HG03457 (cell line): ENCODE results near the gene ANKEF1.
"Not testable (repeated sequence)": the region's sequence is repeated elsewhere in the genome, so short reads cannot be mapped to it uniquely, and the experiment has no call there.

Experiments
- ATAC-seq: cut with Tn5 transposase; IDR thresholded peaks from one replicate; pipeline ENCODE4 v1.9.1; 2021; ENCODE audit warnings: moderate number of reproducible peaks; ENCODE audit not compliant: unreplicated experiment

Gene ANKEF1

DNA sequence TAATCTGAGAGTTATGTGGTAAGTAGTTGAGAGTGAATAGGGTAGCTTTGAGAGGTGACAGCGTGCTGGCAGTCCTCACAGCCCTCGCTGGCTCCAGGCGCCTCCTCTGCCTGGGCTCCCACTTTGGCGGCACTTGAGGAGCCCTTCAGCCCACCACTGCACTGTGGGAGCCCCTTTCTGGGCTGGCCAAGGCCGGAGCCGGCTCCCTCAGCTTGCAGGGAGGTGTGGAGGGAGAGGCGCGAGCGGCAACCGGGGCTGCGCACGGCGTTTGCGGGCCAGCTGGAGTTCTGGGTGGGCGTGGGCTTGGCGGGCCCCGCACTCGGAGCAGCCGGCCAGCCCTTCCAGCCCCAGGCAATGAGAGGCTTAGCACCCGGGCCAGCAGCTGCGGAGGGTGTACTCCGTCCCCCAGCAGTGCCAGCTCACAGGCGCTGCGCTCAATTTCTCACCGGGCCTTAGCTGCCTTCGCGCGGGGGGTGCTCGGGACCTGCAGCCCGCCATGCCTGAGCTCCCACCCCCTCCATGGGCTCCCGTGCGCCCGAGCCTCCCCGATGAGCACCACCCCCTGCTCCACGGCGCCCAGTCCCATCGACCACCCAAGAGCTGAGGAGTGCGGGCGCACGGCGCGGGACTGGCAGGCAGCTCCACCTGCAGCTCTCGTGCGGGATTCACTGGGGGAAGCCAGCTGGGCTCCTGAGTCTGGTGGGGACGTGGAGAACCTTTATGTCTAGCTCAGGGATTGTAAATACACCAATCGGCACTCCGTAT lies 3.2 kb upstream of the ANKEF1 start:
- ATAC-seq, result not testable (repeated sequence)

DNA sequence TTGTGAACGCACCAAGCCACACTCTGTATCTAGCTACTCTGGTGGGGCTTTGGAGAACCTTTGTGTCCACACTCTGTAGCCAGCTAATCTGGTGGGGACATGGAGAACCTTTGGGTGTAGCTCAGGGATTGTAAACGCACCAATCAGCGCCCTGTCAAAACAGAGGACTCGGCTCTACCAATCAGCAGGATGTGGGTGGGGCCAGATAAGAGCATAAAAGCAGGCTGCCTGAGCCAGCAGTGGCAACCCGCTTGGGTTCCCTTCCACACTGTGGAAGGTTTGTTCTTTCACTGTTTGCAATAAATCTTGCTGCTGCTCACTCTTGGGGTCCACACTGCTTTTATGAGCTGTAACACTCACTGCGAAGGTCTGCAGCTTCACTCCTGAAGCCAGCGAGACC lies 2.5 kb upstream of the ANKEF1 start:
- ATAC-seq, result not testable (repeated sequence)

DNA sequence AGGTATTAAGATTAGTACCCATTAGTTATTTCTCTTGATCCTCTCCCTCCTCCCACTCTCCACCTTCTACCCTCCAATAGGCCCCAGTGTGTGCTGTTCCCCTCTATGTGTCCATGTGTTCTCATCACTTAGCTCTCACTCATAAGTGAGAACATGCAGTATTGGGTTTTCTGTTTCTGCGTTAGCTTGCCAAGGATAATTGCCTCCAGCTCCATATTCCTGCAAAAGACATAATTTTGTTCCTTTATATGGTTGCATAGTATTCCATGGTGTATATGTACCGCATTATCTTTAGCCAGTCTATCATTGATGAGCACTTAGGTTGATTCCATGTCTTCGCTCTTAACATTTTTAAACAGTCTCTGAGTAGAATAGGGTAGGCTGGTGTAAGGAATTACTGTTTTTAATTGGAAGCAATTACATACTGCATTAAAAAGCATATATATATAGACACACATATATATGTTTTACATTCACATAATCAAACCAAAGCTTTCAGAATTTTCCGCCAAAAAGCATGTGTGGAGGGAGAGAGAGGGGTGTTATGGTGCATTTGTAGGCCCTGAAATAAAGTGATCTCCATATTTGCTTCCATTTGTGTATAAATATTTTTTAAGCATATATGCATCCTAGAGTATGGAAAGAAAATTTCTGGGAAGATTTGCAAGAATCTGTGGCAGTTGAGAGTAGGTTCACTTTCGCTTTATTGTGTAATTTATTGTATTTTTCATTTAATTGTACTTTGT lies 709 bp upstream of the ANKEF1 start:
- no peak for ATAC-seq

DNA sequence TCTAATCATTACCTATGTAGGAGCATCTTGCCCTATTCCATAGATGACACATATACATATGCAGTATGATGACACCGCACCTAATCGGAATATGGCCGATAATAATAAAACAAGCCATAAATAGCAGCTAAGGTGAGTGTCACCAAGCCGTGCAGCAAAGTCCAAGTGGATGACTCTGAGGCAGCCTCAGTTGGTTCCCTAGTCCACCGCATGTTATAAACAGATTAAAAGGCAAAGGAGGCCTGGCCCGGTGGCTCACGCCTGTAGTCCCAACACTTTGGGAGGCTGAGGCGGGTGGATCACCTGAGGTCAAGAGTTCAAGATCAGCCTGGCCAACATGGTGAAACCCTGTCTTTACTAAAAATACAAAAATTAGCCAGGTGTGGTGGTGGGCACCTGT lies 1.5 kb downstream of the ANKEF1 start:
- not testable (repeated sequence) for ATAC-seq

DNA sequence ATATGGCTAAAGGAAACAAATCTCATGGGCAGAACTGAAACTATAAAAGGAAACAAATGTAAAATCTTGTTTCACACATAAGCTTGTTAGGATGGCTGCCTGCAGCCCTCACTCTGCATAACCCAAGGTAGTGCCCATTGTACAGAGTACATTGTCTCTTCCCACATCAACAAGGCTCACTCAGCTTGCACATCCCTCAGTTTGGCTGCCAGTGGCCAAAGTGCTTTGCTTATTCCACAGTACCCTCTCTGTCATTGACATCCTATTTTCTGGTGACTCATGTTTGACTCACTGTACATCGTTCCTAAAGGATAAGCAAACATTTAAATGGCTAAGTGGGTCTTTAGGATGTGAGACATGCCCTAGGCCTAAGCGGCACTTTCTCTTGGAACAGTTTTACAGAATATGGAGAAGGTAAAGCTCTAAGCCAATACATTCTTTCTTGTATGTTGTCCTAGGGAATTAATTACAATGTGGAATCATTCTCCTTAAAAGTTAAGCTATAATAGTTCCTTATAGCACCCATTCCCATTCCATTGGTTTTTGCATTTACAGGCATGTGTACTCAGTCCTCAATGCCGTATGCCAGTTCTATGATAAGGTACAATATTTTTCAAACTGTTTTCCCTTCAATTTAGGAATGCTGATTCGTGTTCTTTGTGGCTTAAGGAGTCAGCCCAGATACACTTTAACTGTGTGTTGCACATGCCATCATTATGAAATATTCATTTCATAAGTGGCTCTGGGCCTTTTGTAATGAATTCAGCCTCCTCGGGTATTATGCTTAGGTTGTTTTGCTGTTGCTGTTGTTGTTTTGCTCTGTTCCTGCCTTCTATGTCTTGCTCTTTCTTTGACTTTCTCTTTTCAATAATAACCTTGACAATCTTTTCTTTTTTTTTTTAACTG lies 5.5 kb downstream of the ANKEF1 start:
- ATAC-seq, result no peak

DNA sequence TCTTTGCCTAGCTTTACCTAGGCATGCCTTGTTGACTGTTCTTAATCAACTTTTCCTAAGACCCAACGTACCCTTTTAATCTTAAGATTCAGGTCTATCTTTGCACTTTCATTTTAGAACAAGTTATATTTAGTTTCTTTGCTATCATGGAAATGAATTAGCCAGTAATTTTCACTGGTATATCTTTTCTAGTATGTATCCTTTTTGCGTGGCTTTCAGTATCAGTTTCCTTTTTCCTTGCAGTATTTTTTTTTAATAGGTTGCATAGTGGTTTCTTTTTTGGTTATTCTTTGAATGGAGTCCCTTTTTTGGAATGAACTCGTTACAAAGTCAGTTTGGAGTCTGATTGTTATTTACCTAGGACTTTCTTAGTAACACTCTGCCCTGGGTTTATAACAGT lies 7.3 kb downstream of the ANKEF1 start:
- ATAC-seq, result no peak

DNA sequence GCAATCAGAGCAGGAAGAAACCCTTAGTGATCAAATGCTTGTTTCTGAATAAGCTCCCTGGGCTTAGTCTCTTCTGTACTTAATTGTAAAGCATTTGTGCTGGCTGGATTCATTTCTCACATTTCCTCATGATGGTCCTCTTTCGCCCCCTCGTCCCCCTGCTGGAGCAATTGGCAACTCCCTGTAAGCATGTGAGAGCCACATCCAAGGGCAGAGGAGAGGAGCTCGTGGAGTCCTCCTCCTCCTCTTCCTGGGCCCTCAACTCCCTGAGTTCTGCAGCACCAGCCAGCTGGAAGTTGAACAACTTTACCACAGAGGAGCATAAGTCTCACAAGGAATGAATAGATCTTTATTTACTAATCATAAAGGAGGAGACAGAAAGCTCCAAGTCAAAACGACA lies 12.6 kb downstream of the ANKEF1 start:
- ATAC-seq, result no peak

DNA sequence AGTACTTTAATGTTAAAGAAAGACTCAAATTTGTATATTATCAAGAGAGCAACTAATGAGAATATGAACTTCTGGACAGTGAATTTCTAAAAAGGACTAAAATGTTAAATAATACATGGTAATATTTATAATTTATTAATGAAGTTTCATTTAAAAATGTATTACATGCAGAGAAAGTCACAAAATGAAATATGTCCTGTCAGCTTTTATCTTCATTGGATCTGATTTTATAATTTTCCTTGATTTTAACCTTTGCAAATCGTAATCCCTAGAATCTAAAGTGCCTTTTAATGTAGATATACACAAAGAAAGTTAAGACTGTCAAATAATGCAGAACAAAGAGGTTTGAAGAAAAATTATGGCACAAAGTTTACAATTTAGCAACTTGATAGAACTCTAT lies 16.4 kb downstream of the ANKEF1 start:
- ATAC-seq, result no peak

DNA sequence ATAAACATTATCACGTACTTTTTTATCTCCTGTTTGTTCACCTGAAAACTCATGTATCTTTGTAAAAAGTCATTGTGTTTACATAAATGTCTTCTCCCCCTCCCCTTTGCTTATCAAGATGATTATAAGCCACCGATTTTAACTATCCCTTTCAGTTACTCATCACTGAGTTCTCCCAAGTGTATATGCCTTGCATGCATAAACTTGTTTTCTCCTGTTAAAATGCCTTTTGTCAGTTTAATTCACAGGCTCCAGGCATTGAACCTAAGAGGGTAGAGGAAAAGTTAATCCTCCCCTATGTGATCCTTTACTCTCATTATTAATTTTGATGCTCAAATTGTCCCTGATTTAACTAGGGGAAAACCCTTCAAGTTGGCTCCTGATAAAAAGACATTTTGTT lies 24.2 kb downstream of the ANKEF1 start:
- ATAC-seq, result no peak

DNA sequence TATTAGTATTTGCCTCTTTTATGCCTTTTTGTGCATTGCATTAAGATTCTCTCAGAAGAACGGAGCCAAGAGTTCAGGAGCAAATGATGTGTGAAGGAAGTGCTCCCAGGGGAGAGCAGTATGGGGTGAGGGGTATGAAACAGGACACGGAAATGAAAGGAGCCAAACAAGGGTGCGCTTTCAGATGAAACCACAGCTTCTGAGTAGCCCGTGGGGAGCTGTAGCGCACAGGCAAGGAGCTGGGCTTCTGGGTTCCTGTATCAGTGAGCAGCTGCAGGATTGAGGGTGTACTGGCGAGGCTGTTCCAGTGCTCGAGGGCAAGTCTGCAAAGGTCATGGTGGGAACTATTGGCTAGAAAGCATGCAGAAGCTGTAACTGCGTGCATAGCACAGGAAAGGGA lies 25.4 kb downstream of the ANKEF1 start:
- peak; percentile 88 for ATAC-seq

DNA sequence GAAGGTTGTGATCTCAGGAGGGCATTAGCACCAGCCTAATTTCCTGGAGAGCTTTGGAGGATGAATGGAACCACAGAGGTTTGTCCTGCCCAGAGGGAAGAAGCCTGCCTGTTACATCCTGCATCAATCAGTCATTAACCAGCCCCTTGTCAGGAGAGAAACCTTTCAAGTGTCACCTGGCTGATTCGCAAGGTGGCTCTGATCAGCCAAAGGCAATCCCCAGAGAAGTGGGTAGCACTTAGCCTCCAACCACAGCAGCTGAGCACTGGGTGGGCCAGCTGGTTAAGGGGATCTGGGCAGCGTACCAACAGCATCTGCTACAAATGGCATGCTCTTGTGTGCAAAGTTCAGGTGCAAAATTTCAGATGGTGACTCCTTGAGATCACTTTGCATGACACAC lies 26.9 kb downstream of the ANKEF1 start:
- no peak for ATAC-seq

DNA sequence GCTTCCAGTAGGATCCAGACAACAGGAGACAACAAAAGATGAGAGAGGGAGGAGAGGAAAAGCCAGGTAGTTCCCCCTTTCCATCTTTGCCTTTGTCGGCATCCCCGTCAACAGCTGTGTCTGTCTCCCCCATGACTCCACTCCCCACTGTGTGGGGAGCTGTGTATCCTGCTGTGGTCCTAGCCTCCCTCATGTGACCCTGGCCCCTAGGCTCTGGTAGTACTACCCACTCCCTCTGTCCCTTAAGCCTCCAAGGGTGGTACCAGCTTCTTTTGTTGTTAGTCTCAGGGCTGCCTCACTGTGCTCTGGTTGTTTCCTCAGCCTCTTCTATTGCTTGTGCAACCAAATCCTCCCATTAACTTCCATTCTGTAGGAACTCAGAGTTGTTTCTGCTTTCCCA lies 28.7 kb downstream of the ANKEF1 start:
- no peak for ATAC-seq

DNA sequence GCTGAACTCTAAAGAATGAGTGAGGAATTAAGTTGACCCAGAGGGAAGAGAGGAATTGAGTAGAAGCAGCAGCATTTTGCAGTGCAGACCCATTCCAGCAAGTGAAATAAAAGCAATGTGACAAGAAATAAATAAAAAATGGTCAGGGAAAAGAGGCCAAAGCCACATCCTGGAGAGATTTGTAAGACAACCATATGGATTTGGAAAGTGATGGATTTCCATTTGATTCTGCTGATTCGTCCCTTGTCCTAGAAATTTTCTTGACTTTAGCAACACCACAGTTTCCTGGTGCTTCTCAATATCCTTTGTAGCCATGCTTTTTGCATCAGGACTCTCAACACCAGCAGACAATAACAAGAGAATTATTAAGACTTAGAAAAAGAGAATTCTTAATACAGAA lies 29.8 kb downstream of the ANKEF1 start:
- ATAC-seq, result no peak

DNA sequence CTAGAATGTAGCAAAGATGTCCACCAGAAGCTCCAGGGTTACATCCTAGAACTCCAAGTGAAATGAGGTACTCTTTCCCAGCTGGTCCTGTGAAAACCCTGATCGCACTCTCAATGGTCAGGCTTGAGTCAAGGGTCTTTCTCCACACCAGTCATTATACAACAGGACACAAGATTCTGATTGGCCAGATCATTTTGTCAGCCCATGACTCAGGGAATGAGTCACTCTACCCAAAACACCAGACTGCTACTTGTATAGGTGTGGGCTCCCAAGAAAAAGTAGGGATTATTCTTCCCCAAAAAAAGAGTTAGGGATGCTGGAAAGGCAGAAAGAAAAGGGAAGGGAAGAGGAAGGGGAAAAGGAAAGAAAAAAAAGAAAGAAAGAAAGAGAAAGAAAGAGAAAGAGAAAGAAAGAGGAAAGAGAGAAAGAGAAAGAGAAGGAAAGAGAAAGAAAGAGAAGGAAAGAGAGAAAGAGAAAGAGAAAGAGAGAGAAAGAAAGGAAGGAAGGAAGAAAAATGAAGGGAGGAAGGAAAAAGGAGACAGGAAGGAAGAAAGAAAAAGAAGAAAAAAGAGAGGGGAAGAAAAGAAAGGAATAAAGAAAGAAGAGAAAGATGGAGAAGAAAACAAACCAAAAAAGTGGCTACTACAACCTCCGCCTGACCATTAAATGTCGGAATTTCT lies 30.5 kb downstream of the ANKEF1 start:
- no peak for ATAC-seq

DNA sequence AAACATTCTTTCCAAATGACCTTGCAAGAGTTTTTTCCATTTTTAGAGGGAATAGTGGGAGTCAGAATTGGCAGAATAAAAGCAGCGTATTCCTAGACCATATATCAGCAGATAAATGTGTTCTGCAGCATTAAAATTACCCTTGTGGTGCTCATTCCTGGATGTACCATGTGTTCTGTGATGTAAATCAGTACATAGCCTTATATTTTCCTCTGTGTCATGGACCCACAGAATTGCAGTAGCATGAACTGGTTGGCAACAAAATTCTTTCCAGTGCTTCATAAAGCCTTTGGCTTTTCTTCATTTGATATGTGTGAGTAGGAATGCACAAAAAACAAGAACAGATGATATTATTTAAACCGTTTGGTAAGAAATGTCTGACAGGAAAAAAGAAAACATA lies 32.5 kb downstream of the ANKEF1 start:
- no peak for ATAC-seq

DNA sequence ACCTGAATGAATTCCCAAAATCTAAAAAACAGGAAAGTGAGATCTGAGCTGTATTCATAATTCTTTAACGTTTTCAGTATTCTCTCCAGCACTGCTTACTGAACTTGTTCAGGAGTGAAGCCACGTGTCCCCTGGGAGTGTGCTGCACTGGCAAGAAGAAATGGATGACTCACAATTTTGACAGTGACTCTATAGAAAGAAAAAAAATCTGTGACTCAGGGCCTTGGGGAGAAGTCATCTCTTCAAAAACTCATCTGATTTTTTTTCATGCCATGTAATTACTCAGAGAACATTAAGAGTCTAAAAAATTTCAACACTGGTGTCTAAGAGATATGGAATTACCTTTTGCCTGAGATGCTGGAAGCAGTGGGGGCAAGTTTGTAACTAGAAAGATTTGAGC lies 39.7 kb downstream of the ANKEF1 start:
- ATAC-seq, result no peak

DNA sequence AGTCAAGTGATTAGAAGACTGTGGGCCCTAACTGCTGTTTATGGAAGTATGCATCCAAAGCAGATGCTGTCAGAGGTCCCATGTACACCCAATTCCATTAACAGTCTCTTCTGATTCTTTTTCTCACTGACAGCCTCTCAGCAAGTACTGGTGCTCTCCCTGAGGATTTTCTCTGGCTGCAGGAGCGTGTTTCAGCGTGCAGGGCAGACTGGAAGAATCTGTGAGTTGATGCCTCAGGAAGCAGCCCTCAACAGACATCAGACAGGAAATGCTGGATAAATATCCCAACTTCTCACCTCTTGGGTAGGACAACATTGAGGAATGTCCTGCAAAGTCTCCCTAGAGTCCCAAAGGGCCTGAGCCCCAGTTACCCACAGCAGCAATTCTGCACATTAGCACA lies 40.8 kb downstream of the ANKEF1 start:
- no peak for ATAC-seq

DNA sequence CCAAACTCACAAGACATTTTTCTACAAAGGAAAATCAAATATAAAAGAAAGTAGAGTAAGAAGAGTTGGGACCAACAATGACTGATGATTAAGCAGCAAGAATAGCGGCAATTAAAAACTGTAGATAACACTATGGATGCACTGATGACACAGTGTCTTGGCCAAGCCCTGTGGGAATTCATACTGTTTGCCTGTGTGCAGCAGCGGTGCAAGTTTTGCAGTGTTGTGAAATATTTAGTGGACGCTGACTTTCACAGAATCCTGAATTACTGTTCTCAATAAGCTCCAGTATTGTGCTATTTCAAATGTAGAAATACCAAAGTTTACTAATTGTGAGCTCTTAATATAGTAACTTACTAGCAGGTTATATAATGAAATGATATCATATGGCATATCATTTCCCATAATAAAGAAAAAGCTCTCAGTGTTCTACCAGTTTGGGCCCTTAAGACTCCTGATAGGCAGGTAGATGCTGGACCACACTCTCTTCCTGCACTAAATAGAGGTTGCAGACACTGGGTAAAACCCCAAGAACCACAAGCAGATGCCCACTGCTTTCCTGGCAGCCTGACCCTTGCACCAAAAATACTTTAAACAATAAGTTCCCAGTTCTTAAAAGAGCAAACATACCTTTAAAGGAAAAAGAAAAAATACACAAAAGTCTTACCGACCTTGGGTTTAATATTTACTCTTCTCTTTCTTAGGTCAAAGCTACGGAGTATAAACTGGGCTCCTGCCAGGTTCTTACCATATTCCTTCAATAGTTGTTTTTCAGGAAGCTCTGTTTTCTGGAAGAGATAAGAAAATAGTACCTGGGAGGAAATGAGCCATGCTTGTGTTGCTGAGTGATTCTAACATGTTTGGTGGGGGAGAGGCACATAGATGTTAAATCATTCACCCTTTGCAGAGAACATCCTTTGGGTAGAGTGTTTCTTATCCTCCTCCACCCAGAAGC lies 41.6 kb downstream of the ANKEF1 start:
- no peak for ATAC-seq

DNA sequence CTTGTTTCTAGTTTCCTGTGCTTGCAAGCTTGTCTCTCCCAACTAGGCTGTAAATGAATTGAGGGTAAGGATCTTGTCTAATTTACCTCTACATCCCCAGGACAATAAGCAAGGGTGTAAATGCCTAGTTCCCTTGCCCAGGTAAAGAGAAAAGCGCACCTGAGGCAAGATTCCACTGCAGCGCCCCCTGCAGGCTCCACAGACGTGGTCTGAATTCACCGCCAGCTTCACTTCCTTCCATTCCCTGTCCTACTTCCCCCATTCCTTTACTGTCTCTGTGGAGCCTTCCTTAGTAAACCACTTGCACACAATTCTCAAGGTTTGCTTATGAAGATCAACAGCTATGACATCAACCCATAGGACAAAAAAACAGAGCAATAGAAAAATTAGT lies 42.3 kb downstream of the ANKEF1 start:
- no peak for ATAC-seq

DNA sequence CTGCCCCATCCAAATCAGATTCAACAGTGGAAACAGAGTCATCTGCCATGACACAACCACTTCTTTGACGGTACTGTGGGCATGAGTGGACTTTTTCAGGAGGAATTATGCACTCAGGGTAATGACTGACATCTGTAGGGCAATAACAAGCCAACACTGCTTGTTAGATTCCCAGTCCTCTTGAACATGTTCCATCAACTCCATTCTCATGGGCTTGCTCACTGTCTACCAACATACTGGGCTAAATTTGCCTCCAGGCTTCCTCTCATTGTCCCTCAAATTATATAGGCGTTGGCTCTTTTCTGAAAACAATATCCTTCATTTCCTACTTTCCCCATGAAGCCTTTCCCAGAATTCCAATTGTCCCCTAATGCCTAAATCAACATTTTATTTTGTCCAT lies 43.1 kb downstream of the ANKEF1 start:
- no peak for ATAC-seq
